MM.1S (cell line): ENCODE data around the gene VKORC1.

Source experiments
- DNase-seq: peaks from one replicate; pipeline ENCODE4 v3.0.0-alpha.2; 2015
- H2AFZ ChIP-seq: fragments of 300-600 bp; sonication (generic); 2 replicates; pipeline ENCODE4 v1.6.0; 2016; ENCODE audit warnings: antibody characterized with exemption, low read length
- H3F3A ChIP-seq: fragments of 300-600 bp; sonication (generic); 2 replicates; pipeline ENCODE4 v1.6.1; 2016; ENCODE audit warnings: mild to moderate bottlenecking, antibody characterized with exemption, low read length, moderate library complexity, mixed read lengths; ENCODE audit not compliant: insufficient read depth
- H3K27ac ChIP-seq: fragments of 300-600 bp; sonication (generic); 2 replicates; pipeline ENCODE4 v1.5.1; 2016; ENCODE audit warnings: mild to moderate bottlenecking, low read length
- H3K27me3 ChIP-seq: fragments of 300-600 bp; sonication (generic); replicated peaks from 2 replicates; pipeline ENCODE4 v1.6.0; 2016; ENCODE audit warnings: low read length; ENCODE audit not compliant: insufficient read depth
- H3K36me3 ChIP-seq: fragments of 300-600 bp; sonication (generic); replicated peaks from 2 replicates; pipeline ENCODE4 v1.6.1; 2016; ENCODE audit warnings: mild to moderate bottlenecking, low read length, mixed read lengths; ENCODE audit not compliant: insufficient read depth
- H3K4me1 ChIP-seq: fragments of 300-600 bp; sonication (generic); 2 replicates; pipeline ENCODE4 v1.6.1; 2016; ENCODE audit warnings: low read length, mixed read lengths
- H3K4me2 ChIP-seq: fragments of 300-600 bp; sonication (generic); 2 replicates; pipeline ENCODE4 v1.6.0; 2016; ENCODE audit warnings: low read depth, low read length
- H3K4me3 ChIP-seq: fragments of 300-600 bp; sonication (generic); 2 replicates; pipeline ENCODE4 v1.5.1; 2016; ENCODE audit warnings: low read length, mixed read lengths
- H3K79me2 ChIP-seq: fragments of 300-600 bp; sonication (generic); 2 replicates; pipeline ENCODE4 v1.6.1; 2016; ENCODE audit warnings: mixed run types, low read length, mixed read lengths
- H3K9ac ChIP-seq: fragments of 300-600 bp; sonication (generic); 2 replicates; pipeline ENCODE4 v1.6.1; 2016; ENCODE audit warnings: low read length, mixed read lengths
- H3K9me2 ChIP-seq: fragments of 300-600 bp; sonication (generic); replicated peaks from 2 replicates; pipeline ENCODE4 v1.6.1; 2016; ENCODE audit warnings: mild to moderate bottlenecking, low read length, mixed read lengths; ENCODE audit not compliant: insufficient read depth
- H3K9me3 ChIP-seq: fragments of 300-600 bp; sonication (generic); replicated peaks from 2 replicates; pipeline ENCODE4 v1.6.1; 2016; ENCODE audit warnings: mild to moderate bottlenecking, low read length, mixed read lengths; ENCODE audit not compliant: insufficient read depth
- H4K20me1 ChIP-seq: fragments of 300-600 bp; sonication (generic); 2 replicates; pipeline ENCODE4 v1.6.1; 2016; ENCODE audit warnings: mild to moderate bottlenecking, low read length, moderate library complexity, mixed read lengths; ENCODE audit not compliant: insufficient read depth
- EZH2 ChIP-seq: fragments of 300-600 bp; sonication (generic); optimal IDR thresholded peaks from 2 replicates; pipeline ENCODE3; 2017; ENCODE audit warnings: low read depth, mild to moderate bottlenecking, antibody characterized with exemption, low read length, mixed read lengths
- EZH2phosphoT487 ChIP-seq: fragments of 300-600 bp; sonication (generic); IDR thresholded peaks from 2 replicates; pipeline ENCODE4 v1.6.1; 2018; ENCODE audit warnings: antibody characterized with exemption, low read length
- TF ChIP-seq, protein P1 (sequence below): fragments of 300-600 bp; sonication (generic); IDR thresholded peaks from 2 replicates; pipeline ENCODE4 v1.5.1; 2016; ENCODE audit warnings: antibody characterized with exemption, low read length, mixed read lengths

Gene VKORC1

DNA sequence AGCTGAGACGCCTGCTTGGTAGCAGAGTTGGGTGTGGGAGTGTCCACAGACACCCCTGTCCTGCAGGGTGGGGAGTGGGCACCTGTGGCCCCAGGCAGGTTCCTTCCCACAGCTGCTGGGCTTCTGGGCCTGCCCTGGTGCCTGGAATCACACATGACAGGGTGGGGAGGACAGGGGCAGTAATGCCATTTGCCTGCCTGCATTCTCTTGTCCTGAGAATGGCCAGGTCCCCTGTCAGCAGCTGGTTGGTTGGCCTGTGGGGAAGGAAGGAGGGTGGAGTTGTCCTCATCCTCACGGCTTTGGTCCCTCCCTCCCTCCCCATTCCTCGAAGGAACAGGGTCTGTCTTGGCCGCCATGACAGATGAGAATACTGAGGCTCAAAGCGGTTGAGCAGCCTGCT is 11.0 kb downstream of the VKORC1 start:
- no peaks in the 10 kb centered on the region for H3K4me1 ChIP-seq
- H3F3A ChIP-seq: 0 out of 2 replicates have a peak, but pooled peaks cover 4% of the 10 kb centered on the region
- H3K4me2 ChIP-seq: no peak overlapping the region
- no peak overlapping the region for H2AFZ ChIP-seq
- H3K9ac ChIP-seq: no peak overlapping the region
- H3K9me2 ChIP-seq: no peaks in the 10 kb centered on the region
- H3K9me3 ChIP-seq: no peaks in the 10 kb centered on the region
- no peak for TF ChIP-seq EZH2phosphoT487
- TF ChIP-seq, protein P1, sequence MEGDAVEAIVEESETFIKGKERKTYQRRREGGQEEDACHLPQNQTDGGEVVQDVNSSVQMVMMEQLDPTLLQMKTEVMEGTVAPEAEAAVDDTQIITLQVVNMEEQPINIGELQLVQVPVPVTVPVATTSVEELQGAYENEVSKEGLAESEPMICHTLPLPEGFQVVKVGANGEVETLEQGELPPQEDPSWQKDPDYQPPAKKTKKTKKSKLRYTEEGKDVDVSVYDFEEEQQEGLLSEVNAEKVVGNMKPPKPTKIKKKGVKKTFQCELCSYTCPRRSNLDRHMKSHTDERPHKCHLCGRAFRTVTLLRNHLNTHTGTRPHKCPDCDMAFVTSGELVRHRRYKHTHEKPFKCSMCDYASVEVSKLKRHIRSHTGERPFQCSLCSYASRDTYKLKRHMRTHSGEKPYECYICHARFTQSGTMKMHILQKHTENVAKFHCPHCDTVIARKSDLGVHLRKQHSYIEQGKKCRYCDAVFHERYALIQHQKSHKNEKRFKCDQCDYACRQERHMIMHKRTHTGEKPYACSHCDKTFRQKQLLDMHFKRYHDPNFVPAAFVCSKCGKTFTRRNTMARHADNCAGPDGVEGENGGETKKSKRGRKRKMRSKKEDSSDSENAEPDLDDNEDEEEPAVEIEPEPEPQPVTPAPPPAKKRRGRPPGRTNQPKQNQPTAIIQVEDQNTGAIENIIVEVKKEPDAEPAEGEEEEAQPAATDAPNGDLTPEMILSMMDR: no peak
- TF ChIP-seq EZH2: no peak
- H4K20me1 ChIP-seq: no peaks in the 10 kb centered on the region
- H3K36me3 ChIP-seq: no peaks in the 10 kb centered on the region
- H3K79me2 ChIP-seq: peaks cover 18% of the 10 kb centered on the region
- no peak overlapping the region for H3K27ac ChIP-seq
- DNase-seq: no peak
- no peaks in the 10 kb centered on the region for H3K27me3 ChIP-seq
- H3K4me3 ChIP-seq: no peak overlapping the region

DNA sequence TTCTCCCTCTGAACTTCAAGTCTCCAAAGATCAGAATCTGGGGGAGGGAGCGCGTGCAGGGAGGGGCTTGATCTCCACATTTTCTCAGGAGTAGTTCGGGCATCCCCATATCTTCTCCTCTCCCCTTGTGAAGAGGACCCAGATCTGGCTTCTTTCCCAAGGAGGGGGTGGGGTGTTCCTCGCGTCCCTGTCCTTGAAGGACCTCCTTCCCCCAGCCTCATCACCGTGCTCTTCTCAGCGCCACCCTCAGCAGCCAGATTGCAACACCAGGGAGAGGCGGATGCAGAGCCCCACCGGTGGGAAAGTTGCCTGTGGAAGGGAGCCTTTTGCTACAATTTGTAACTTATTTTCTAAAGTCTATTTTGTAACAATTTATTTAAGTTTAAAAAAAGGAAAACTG is 11.5 kb downstream of the VKORC1 start:
- Histone ChIP-seq H3K9me2 (no peaks in the 10 kb centered on the region), H3K9me3 (no peaks in the 10 kb centered on the region), H3K4me1 (no peaks in the 10 kb centered on the region), H3K4me2 (no peak overlapping the region), H3K27me3 (no peaks in the 10 kb centered on the region), H3K27ac (no peak overlapping the region), H3K4me3 (no peak overlapping the region), H4K20me1 (no peaks in the 10 kb centered on the region), H3K9ac (no peak overlapping the region), H3F3A (0 out of 2 replicates have a peak, but pooled peaks cover 4% of the 10 kb centered on the region), H3K79me2 (peaks cover 23% of the 10 kb centered on the region), H3K36me3 (no peaks in the 10 kb centered on the region), H2AFZ (no peak overlapping the region)
- TF ChIP-seq EZH2phosphoT487 (no peak), EZH2 (no peak)
- TF ChIP-seq, protein P1: no peak
- no peak for DNase-seq

DNA sequence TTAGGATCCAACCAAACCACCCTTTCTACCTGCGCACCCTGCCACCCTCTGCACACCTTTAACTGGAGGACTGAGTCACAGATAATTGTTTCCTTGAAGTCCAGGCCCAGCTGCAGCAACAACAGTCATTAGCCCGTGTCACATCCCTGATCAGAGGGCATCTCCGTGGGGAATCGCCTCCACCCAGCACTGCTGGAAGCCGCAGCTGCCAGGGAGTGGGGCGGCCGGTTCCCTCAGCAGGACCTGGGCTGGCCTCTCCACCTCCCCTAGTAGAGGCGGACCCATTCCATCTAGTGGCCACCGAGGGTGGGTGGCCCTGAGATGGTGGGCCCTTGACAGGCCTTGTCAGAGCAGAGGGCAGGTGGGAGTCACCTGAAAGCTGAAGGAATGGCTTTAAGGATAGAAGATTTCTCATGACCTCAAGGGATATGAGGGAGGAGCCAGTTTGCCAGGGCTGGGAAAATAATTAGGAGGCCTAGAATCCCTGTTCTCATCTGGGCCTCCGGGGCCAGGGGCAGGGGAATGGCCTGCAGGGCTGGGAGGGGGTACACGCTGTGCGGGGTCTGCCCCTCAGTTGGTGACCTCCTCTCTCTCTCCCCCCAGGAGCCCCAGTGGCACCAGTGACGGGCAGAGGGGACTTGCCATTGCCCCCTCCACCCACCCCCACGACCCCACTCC is 12.1 kb downstream of the VKORC1 start:
- Histone ChIP-seq H3K27me3 (no peaks in the 10 kb centered on the region), H3K27ac (no peak overlapping the region), H3K9me3 (no peaks in the 10 kb centered on the region), H3K4me1 (no peaks in the 10 kb centered on the region), H3K4me2 (no peak overlapping the region), H3K9me2 (no peaks in the 10 kb centered on the region), H3K36me3 (no peaks in the 10 kb centered on the region), H3K4me3 (no peak overlapping the region), H3K9ac (no peak overlapping the region), H4K20me1 (no peaks in the 10 kb centered on the region), H2AFZ (no peak overlapping the region), H3F3A (0 out of 2 replicates have a peak, but pooled peaks cover 4% of the 10 kb centered on the region), H3K79me2 (peaks cover 28% of the 10 kb centered on the region)
- no peak for DNase-seq
- TF ChIP-seq, protein P1: no peak
- no peak for TF ChIP-seq EZH2
- no peak for TF ChIP-seq EZH2phosphoT487
